HG02588 (cell line): ENCODE measurements around the gene PCBP2.

ENCODE experiments used
- ATAC-seq: cut with Tn5 transposase; IDR thresholded peaks from one replicate; pipeline ENCODE4 v1.9.1; 2021; ENCODE audit warnings: mild to moderate bottlenecking, moderate library complexity; ENCODE audit not compliant: unreplicated experiment

The PCBP2 gene

DNA sequence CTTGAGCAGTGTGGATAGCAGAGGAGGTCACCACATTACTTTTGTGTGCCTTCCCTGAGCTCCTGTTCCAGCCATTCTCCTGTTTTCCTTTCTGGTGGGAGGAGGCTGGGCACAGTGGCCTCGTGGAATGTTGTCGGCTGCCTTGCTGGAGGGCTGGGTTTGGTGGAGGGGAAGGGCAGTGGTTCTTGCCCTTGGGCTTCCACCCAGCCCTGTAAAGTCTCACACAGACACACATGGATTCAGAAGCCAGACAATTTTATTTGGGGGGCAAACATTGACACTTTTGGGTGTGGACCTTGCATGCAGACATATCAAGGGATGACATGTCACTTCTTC, 54.5 kb downstream of the PCBP2 start:
- no peak for ATAC-seq

DNA sequence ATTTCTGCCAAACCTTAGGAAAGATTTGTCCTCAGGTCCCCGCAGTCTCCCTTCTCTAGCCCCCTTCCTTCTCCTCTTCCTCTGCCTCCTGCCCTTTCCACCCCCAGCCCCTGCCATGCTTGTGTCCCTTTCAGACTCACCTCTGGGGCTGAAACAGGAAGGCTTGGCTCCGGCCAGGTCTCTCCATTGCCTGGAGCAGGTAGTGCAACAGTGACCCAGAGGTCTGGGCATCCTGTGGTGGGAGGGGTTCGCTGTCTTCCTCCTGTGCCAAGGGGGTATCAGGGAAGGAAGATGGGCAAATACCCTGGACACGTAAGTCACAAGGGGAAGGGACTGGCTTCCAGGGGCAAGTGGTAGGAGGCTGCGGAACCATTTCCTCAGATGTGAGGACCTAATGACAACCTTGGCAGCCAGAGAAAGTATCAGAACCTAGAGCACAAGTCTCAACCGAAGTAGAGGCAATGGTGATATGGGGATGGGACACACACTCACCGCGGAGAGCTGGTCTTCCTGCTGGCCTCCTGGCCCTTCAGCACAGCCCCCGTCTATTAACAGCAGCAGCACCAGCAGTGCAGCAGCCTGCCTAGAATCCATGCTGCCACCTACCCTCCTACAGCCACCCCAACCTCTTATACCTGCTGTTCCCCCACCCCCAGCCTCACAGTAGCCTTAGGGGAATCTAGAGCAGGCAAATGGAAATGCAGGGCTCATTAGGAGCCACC, 55.1 kb downstream of the PCBP2 start, which contains the start of gene NPFF:
TSS of gene NPFF (minus strand) at position 604 of the 722 bp plus-strand sequence. CDS start at position 594, 10 bp downstream.
- ATAC-seq, result no peak

GRCh38 chr12:53507603-53507885, 55.6 kb downstream of the PCBP2 start:
- no peak for ATAC-seq

DNA sequence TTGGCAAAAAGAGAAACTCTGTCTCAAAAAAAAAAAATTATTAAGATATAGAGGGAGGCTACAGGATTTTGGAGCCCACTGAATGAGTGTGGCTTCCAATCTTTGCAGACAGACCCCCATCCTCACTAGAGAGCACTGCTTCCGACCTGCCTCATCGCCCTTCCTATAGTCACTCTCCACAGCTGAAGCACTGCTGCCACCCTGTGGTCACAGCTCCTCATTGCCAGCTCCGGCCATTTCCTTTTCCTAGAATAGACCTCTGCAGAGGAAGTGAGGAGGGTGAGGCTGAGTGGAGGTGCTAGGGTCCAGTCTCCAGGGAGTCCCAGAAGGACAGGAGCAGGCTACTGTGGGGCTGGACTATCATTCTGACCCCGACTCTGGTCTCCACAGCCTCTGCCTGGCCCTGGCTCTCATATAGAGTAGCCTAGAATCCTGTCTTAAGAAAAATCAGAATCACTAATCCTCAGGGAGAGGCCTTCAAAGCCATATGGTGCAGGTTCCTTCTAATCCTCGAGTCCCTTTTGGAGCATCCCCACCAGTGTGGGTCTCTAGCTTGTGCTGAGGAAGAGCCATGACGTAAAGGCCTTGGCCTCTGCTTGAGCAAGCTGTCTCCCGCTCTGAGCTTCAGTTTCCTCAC, 56.8 kb downstream of the PCBP2 start:
- peak; percentile 79 for ATAC-seq

DNA sequence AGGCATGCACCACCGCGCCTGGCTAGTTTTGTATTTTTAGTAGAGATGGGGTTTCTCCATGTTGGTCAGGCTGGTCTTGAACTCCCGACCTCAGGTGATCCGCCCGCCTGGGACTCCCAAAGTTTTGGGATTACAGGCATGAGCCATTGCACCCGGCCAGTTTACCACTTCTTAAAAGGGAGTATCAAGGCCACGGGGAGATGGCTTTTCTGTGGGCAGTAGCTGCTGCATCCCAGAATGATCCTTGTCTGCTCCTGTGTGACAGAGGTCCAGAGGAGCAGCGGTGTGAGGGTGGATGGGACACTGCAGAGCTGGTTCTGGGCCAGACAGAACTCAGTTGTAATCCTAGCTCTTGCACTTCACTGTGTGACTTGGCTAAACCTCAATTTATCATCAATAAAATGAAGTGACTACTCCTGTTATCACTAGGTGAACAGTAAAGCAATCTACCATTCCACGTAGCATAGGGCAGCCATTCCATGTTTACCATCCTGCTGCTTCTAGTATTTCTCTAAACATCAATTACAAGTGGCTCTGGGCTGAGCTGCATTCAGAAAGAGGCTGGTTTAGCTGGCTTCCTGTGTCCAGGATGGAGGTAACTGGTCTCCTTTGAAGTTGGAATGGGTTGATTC, 58.4 kb downstream of the PCBP2 start:
- no peak for ATAC-seq

- ATAC-seq, result no peak
Observed at GRCh38 chr12:53513712-53514410, 62.0 kb downstream of the PCBP2 start.

- ATAC-seq, result no peak
Observed at GRCh38 chr12:53514628-53515290, 62.9 kb downstream of the PCBP2 start.

- no peak for ATAC-seq
Observed at GRCh38 chr12:53515291-53515680, 63.4 kb downstream of the PCBP2 start.

DNA sequence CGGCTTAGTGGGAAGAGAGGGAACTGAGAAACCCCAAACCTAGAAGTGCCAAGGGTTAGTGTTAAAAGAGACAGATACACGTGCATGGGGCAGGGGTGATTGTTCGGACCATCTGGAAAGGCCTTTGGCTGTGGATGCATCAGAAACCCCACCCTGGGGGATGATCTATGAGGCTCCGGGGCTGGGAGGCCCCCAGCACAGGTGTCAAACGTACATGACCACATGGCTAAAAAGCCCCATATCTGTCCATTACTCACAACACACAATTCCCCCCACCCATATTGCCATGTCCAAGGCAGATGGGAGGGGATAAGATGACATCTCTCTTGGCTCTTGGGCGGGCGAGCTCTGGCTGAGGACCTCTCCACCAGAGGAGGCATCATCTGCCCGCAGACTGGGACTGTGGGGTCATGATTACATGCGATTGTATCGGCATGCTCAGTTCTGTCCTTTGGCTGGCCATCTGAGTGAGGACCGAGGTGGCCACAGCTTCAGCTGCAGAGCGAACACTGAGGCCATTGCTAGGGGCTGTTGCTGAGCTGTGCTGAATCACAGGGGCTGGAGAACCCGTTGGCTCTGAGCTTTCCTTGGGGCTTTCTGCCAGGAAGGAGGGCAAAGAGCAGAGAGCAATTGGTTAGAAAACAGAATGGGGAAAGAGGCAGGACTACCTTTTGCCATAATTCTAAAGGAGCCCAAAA, 65.0 kb downstream of the PCBP2 start:
- ATAC-seq, result no peak

GRCh38 chr12:53518381-53518780, 66.5 kb downstream of the PCBP2 start:
- ATAC-seq, result no peak

DNA sequence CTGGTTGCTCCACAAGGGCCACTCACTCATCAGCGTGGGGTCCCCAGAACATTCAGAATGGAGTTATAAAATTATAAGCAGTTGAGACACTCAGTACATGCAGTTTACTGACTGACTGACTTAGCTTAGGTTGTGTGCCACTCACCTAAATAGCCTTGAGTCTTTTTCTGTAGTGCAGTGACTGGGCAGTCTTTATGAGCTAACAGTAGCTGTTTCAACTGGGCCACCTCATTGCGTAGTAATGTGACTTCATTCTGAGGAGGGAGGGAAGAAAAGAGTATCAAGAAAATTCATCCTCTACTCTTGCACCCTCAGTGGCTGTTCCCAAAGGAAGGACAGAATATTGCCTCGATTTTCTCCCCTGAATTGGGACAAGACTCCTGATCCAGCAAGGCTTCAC, 71.2 kb downstream of the PCBP2 start:
- ATAC-seq, result no peak

DNA sequence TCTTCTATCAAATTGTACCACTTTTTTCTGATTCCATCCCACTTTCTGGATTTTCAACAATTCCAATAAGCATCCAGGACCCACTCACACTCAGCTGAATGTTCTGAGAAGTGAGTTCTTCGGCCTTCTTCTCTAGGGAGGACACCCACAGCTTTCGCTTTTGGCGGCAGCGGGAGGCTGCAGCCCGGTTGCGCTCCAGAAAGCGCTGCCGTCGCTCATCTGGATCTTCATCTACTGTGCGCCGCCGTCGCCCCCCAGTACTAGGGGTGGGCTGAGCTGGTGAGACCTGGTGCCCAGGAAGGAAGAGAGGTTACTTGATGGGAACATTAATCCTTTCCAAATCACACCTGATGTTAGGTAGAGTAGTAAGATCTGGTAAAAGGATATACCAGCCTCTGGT, 72.6 kb downstream of the PCBP2 start:
- ATAC-seq, result no peak

DNA sequence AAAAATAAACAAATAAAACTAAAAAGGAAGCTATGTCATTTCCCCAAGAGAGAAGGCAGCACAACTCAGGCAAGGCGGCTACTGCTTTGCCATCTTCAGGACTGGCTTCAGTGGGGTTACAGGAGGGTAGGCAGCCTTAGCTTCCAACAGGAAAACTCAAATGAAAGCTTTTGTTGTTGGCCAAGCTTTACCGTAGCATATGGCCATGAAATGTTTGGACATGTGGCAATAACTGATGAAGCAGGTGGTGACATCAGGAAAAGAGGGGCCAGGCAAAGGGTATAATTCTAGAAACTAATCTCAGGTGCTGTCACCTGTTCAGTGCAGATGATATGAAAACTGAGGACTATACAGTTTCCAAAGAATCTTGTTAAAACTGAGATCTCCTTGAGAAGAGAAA, 78.2 kb downstream of the PCBP2 start:
- ATAC-seq, result no peak
